ENCODE measurements around the gene SLC5A11.

Gene SLC5A11

DNA sequence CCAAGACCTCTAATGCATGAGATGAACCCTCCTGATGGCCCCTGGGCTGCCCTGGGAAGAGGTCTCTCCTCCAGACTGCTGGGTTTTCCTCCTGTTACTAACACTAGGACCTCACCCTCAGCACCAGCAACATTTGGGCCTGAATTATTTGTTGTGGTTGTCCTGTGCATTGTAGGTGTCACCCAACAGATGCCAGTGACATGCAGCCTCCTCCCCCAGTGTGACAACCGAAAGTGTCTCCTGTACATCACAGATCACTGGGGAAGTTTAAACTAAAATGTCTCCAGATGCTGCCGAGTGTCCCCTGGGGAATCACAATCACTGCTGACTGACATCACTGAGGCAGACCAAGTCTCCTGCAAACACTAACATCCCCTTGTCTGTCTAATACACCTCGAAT is 74.8 kb downstream of the SLC5A11 start:
- ATAC-seq (no peak), DNase-seq (no peak)

DNA sequence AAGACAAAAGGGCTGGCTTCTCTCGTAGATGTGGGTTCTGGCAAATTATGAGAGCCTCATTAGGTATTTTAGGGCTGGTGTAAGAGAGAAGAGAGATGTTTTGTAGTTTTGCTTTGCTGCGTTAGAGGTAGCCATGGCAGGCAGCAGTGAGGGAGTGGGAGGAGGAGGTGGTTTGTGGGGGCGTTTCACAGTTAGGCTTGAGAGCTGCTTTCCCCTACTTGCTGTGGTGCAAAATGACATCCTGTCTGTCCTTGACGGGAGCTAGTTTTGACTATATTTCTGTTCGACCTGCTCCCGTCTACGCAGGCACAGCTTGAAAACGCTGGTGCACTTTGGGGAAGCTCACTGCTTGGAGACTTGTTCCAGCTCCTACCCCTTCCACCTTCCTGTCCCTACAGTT is 75.5 kb downstream of the SLC5A11 start:
- DNase-seq (no peak), ATAC-seq (no peak)

GRCh38 chr16:24925163-24925562 is 79.4 kb downstream of the SLC5A11 start:
- no peak for ATAC-seq
- DNase-seq: no peak

DNA sequence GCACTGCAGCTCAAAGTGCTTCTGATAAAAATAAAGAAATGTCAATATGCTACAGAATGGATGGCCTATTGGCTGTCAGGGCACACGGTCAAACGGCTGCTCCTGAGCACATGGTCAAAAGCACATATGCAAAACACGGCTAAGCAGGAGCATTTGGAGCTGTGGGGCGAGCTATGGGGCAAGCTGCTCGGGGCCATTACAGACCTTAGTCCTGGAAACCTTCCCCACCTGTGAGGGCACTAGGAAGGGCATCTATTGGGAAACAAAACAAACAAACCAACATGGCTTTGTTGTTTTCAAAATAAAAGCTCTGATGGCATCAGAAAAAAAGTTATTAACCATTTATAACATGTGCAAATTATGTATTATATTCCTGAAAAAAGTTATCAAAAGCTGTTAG is 83.6 kb downstream of the SLC5A11 start:
- no peak for DNase-seq

DNA sequence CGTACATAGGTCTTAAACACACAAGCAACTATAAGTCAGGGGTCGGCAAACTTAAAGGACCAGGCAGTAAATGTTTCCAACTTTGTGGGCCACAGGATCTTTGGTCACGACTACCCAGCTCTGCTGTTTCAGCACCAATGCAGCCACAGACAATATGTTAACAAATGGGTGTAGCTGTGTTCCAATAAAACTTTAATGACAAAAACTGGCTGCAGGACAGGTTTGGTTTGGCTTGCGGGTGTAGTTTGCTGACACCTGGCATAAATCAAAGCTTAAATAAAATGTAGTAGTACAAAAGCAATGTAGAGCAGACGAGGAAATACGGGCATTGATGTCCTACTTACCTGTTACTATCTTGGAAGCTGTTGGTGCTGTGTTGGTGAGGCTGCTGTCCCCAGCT is 84.7 kb downstream of the SLC5A11 start:
- ATAC-seq: no peak

More for the DNA sequence above, 83.6 kb downstream of the SLC5A11 start:
- no peak for ATAC-seq

DNA sequence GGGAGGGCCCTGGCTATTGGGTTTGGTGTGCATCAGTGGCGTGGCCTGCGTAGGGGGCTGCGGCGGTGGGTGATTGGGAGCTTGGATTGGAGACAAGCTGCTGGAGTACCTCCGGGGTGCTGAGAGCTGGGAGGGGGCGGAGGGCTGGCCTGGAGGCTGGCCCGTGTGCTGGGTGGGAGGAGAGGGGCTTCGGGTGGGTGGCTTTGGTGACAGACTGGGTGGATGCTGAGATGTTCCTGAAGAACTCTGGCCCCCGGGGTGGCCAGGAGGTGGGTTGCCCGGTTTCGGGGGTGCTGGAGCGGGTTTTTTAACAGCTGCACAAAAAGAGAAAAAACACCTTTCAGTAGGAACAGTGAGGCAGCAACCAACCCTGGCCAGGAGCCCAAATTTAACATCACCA is 85.3 kb downstream of the SLC5A11 start:
- no peak for DNase-seq
- no peak for ATAC-seq

More for the DNA sequence above, 84.7 kb downstream of the SLC5A11 start:
- DNase-seq: no peak

GRCh38 chr16:24935336-24935735 is 89.6 kb downstream of the SLC5A11 start:
- DNase-seq: no peak
- no peak for ATAC-seq

GRCh38 chr16:24936151-24936550 is 90.4 kb downstream of the SLC5A11 start:
- ATAC-seq: no peak

DNA sequence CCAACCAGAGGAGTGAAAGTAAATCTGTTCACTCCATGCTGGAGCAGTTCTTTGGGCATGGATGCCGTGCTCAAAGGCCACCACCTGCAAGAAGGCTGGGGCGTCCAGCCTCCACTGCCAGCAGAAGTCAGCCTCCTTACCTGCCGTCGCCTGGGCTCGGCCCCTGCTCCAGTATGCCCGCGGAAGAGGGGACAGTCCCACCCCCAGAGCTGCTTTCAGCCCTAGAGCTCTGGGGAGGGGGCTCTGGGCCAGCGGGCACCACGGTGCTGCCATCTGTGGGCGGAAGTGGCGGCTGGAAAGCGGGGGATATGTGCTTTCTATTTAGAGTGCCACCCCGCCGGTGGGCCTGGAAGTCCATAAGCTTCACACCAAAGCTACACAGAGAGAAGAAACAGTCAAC is 93.5 kb downstream of the SLC5A11 start:
- ATAC-seq: no peak
- no peak for DNase-seq

More at GRCh38 chr16:24936151-24936550, 90.4 kb downstream of the SLC5A11 start:
- DNase-seq: no peak

- DNase-seq: no peak
- ATAC-seq: no peak
Measured at GRCh38 chr16:24939738-24940137, 94.0 kb downstream of the SLC5A11 start.

DNA sequence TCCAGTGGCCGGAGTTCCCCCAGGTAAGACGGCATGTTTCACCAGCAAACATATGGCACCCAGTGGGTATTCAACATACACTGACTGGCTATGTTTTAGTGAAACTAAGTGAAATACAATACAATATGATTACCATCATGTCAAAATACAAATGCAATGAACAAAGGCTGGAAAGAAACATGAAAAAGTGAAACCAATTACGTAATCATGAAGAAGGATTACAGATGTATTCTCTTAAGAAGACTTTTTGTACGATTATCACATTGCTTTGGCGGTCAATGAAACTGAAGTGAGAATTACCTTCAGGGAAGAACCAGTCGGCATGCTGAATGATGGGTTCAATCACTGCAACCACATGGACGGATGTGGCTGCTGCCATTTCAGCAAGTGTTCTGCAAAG is 97.7 kb downstream of the SLC5A11 start:
- ATAC-seq (no peak), DNase-seq (no peak)

GRCh38 chr16:24944206-24944605 is 98.4 kb downstream of the SLC5A11 start:
- ATAC-seq: no peak
- no peak for DNase-seq

GRCh38 chr16:24946155-24946554 is 100.4 kb downstream of the SLC5A11 start:
- ATAC-seq (no peak), DNase-seq (no peak)

DNA sequence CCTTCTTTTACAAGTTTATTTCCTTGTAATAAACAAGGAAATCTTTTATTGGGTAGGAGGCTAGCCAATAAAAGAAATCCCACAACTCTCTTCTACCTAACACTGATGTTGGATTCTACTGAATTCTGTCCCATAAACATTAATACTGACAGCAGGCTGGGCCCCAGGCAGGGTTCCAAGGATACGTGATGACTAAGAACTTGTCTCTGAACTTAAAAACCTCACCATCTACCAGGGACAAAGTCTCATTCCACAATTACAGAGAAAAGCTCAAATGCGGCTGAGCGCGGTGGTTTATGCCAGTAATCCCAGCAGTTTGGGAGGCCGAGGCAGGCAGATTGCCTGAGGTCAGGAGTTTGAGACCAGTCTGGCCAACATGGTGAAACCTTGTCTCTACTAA is 104.5 kb downstream of the SLC5A11 start:
- ATAC-seq (no peak), DNase-seq (no peak)

- ATAC-seq (no peak), DNase-seq (no peak)
Measured at GRCh38 chr16:24953306-24953705, 107.5 kb downstream of the SLC5A11 start.

GRCh38 chr16:24953721-24954120 is 108.0 kb downstream of the SLC5A11 start:
- DNase-seq: no peak
- no peak for ATAC-seq

GRCh38 chr16:24954137-24954536 is 108.4 kb downstream of the SLC5A11 start:
- ATAC-seq: no peak
- no peak for DNase-seq

- DNase-seq (no peak), ATAC-seq (no peak)
Measured at GRCh38 chr16:24955975-24956731, 110.4 kb downstream of the SLC5A11 start.

GRCh38 chr16:24957887-24958286 is 112.1 kb downstream of the SLC5A11 start:
- ATAC-seq: no peak
- DNase-seq: no peak

Measured in stimulated activated naive CD8-positive, alpha-beta T cell treated with anti-CD3 and anti-CD28 coated beads, Interleukin-15, Interleukin-2, amounts not matched to agents 100 U/mL and 50 U/mL, for 24 hours (primary cell).